Calu3 (cell line): ENCODE results near the gene VN1R5. TPM values are rescaled to one million over a fixed set of nuclear protein-coding genes. Genes with fewer than 3 reads are reported as not detected.

Experiments used
- BruUV-seq: library from RNA; stranded (reverse); fragments of 400-500 nt; replicated peaks from 2 replicates; lab custom pipeline; 2021; lab: Mats Ljungman, UMichigan
- CTCF ChIA-PET: fragments of 300-600 bp; sonication (Branson Sonifier 250); formaldehyde crosslinking; loops from one replicate; lab custom pipeline; 2022; ENCODE audit warnings: antibody characterized with exemption; lab: Charles Lee
- DNase-seq: peaks from one replicate; pipeline ENCODE4 v3.0.0; 2022
- H3K27ac Mint-ChIP-seq: one replicate; pipeline ENCODE4 v1.8.0; 2022; ENCODE audit warnings: mixed read lengths; ENCODE audit not compliant: unreplicated experiment
- H3K27me3 Mint-ChIP-seq: one replicate; pipeline ENCODE4 v1.8.0; 2022; ENCODE audit warnings: mixed read lengths; ENCODE audit not compliant: unreplicated experiment
- H3K36me3 Mint-ChIP-seq: one replicate; pipeline ENCODE4 v1.8.0; 2022; ENCODE audit warnings: mild to moderate bottlenecking, moderate library complexity, mixed read lengths; ENCODE audit not compliant: insufficient read depth, unreplicated experiment
- H3K4me1 Mint-ChIP-seq: one replicate; pipeline ENCODE4 v1.8.0; 2022; ENCODE audit warnings: mild to moderate bottlenecking, low read depth, mixed read lengths; ENCODE audit not compliant: unreplicated experiment
- H3K4me3 Mint-ChIP-seq: one replicate; pipeline ENCODE4 v1.8.0; 2022; ENCODE audit warnings: mild to moderate bottlenecking, low read depth, moderate library complexity, mixed read lengths; ENCODE audit not compliant: unreplicated experiment
- H3K9me3 Mint-ChIP-seq: one replicate; pipeline ENCODE4 v1.8.0; 2022; ENCODE audit warnings: low read depth, mixed read lengths; ENCODE audit not compliant: unreplicated experiment
- intact Hi-C: fragments of 100-400 bp; cut with micrococcal nuclease; formaldehyde crosslinking; loops from one replicate; pipeline ENCODE4 v1.10.0; 2022; ENCODE audit not compliant: unreplicated experiment
- total RNA-seq: library from RNA; stranded (reverse); gene quantifications from 2 replicates; pipeline ENCODE4 v1.2.3, GENCODE V29; 2022
- TF ChIP-seq, protein P1 (sequence below): fragments of 200-600 bp; IDR thresholded peaks from one replicate; pipeline ENCODE4 v1.8.0; 2022; ENCODE audit warnings: antibody characterized with exemption; ENCODE audit not compliant: unreplicated experiment

The VN1R5 gene
- total RNA-seq, 1 experiment from 2014 or later: not detected

DNA sequence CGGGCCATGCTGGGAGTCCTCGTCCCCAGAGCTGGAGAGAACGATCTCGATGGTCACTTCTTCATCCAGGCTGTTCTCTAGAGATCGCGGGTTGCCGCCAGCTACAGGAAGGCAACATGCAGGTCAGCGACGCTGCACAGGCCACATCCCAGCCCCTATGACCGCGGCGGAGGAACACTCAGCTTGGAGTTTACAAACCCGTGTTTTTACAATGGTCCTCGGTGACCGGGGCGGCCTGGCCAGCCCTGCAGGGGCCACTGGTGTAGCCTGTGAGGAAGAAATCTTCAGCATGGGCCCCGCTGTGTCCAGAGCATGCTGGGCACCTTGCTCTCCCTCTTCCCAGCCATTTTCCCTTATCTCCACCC, 45.3 kb downstream of the VN1R5 start:
- CTCF ChIA-PET: interaction anchor here (0.5 kb wide), 1 partner anchor 147 kb away, joined by 3 read pairs; no protein-coding TSS in a partner anchor
- Mint-ChIP-seq H3K4me1 (no peaks in the 10 kb centered on the region), H3K27me3 (no peaks in the 10 kb centered on the region), H3K36me3 (peaks cover 31% of the 10 kb centered on the region), H3K27ac (no peak overlapping the region), H3K4me3 (no peak overlapping the region), H3K9me3 (peaks cover 5% of the 10 kb centered on the region)
- no TSS peak for BruUV-seq
- no peak for DNase-seq
- intact Hi-C loops: no loop called here
- TF ChIP-seq, protein P1, sequence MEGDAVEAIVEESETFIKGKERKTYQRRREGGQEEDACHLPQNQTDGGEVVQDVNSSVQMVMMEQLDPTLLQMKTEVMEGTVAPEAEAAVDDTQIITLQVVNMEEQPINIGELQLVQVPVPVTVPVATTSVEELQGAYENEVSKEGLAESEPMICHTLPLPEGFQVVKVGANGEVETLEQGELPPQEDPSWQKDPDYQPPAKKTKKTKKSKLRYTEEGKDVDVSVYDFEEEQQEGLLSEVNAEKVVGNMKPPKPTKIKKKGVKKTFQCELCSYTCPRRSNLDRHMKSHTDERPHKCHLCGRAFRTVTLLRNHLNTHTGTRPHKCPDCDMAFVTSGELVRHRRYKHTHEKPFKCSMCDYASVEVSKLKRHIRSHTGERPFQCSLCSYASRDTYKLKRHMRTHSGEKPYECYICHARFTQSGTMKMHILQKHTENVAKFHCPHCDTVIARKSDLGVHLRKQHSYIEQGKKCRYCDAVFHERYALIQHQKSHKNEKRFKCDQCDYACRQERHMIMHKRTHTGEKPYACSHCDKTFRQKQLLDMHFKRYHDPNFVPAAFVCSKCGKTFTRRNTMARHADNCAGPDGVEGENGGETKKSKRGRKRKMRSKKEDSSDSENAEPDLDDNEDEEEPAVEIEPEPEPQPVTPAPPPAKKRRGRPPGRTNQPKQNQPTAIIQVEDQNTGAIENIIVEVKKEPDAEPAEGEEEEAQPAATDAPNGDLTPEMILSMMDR: no peak

DNA sequence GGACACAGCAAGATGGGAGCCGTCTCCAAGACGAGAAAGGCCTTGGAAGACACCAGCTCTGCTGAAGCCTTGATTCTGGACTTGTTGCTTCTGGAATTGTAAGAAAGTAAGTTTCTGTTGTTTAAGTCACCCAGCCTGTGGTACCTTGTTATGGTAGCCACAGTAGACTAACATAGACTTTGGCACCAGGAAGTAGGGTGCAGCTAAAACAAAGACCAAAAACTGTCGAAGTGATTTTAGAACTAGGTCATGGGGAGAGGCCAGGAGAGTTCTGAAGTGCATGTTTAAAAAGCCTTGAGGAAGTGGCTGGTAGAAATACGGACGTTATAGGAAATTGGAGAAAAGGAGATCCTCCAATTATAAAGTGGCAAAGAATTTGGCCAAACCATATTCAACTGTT, 47.3 kb downstream of the VN1R5 start:
- peaks cover 36% of the 10 kb centered on the region for H3K36me3 Mint-ChIP-seq
- TF ChIP-seq, protein P1: no peak
- H3K4me3 Mint-ChIP-seq: no peak overlapping the region
- no peak overlapping the region for H3K27ac Mint-ChIP-seq
- CTCF ChIA-PET: no interaction called here
- BruUV-seq: no TSS peak
- intact Hi-C loops: no loop called here
- DNase-seq: no peak
- peaks cover 5% of the 10 kb centered on the region for H3K9me3 Mint-ChIP-seq
- no peaks in the 10 kb centered on the region for H3K27me3 Mint-ChIP-seq
- H3K4me1 Mint-ChIP-seq: no peaks in the 10 kb centered on the region

DNA sequence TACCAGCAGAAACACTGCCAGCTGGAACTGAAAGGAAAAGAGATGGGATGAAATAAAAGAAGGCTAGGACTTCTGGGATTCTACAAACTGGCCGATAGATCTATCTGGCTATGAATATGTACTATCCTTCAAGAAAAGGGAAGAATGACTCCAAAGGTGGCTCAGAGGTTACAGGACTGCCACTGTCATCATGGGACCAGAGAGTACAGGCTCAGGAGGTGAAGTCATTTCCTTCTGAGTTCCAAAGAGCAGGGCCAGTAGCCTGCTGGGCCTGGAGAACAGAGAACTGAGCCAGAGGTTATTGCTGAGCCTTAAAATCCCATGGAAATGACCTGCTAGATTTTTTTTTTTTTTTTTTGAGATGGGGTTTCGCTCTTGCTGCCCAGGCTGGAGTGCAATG, 48.2 kb downstream of the VN1R5 start:
- H3K4me3 Mint-ChIP-seq: no peak overlapping the region
- H3K9me3 Mint-ChIP-seq: peaks cover 5% of the 10 kb centered on the region
- H3K36me3 Mint-ChIP-seq: peaks cover 31% of the 10 kb centered on the region
- H3K27ac Mint-ChIP-seq: no peak overlapping the region
- no peak for DNase-seq
- no TSS peak for BruUV-seq
- intact Hi-C loops: no loop called here
- TF ChIP-seq, protein P1: no peak
- CTCF ChIA-PET: no interaction called here
- no peaks in the 10 kb centered on the region for H3K4me1 Mint-ChIP-seq
- no peaks in the 10 kb centered on the region for H3K27me3 Mint-ChIP-seq

Other genes starting within 250 kb of the VN1R5 start
- gene ZNF695, start 248.0 kb upstream of the VN1R5 start, total RNA-seq: 18.2 and 19.6 TPM in 2 replicates
- gene ZNF670, start 177.3 kb upstream of the VN1R5 start, total RNA-seq: 3.9 and 6.1 TPM in 2 replicates
- 8.9 and 10.5 TPM in 2 replicates for gene ZNF669, start 151.7 kb upstream of the VN1R5 start, total RNA-seq
- gene ZNF124, start 84.1 kb upstream of the VN1R5 start, total RNA-seq: 34.4 and 45.6 TPM in 2 replicates
- 33.4 and 36.9 TPM in 2 replicates for gene ZNF496, start 75.8 kb downstream of the VN1R5 start, total RNA-seq
- 0.26 and 0.32 TPM in 2 replicates for gene NLRP3, start 160.1 kb downstream of the VN1R5 start, total RNA-seq
- not detected in 2 replicates for gene OR2B11, start 202.0 kb downstream of the VN1R5 start, total RNA-seq